Neuron (in vitro differentiated cells): ENCODE results near the gene LARGE1.
A peak's percentile ranks its signal among the peaks of the same experiment; 100 is the strongest.

Experiments
- H2AFZ ChIP-seq: one replicate; pipeline ENCODE4 v1.6.1; 2013; ENCODE audit warnings: low read depth, mild to moderate bottlenecking, inconsistent platforms, low read length, moderate library complexity
- H3K27me3 ChIP-seq: one replicate; pipeline ENCODE4 v1.6.1; 2013; ENCODE audit warnings: low read length; ENCODE audit not compliant: insufficient read depth
- H3K36me3 ChIP-seq: one replicate; pipeline ENCODE4 v1.6.1; 2013; ENCODE audit warnings: low read length; ENCODE audit not compliant: insufficient read depth
- H3K4me1 ChIP-seq: one replicate; pipeline ENCODE4 v1.6.1; 2013; ENCODE audit warnings: low read length; ENCODE audit not compliant: insufficient read depth
- H3K4me3 ChIP-seq: 2 replicates; pipeline ENCODE4 v1.5.1; 2013; ENCODE audit warnings: mild to moderate bottlenecking, low read length, moderate library complexity
- H3K9me3 ChIP-seq: one replicate; pipeline ENCODE4 v1.6.1; 2013; ENCODE audit warnings: low read length

Gene LARGE1

GRCh38 chr22:33922349-33922681 lies 2.0 kb upstream of the LARGE1 start:
- Histone ChIP-seq H2AFZ (no peak overlapping the region), H3K36me3 (no peaks in the 10 kb centered on the region), H3K9me3 (no peaks in the 10 kb centered on the region), H3K27me3 (no peaks in the 10 kb centered on the region), H3K4me3 (peak overlapping the region; percentile 74), H3K4me1 (peaks cover 34% of the 10 kb centered on the region)

- Histone ChIP-seq H3K9me3 (no peaks in the 10 kb centered on the region), H3K36me3 (no peaks in the 10 kb centered on the region), H3K4me1 (peaks cover 39% of the 10 kb centered on the region), H2AFZ (peak overlapping the region; percentile 94), H3K4me3 (peak overlapping the region; percentile 74), H3K27me3 (no peaks in the 10 kb centered on the region)
Measured at GRCh38 chr22:33921525-33922348, 1.5 kb upstream of the LARGE1 start.

- Histone ChIP-seq H3K27me3 (no peaks in the 10 kb centered on the region), H3K9me3 (no peaks in the 10 kb centered on the region)
Measured at GRCh38 chr22:33920927-33921524, 750 bp upstream of the LARGE1 start.

GRCh38 chr22:33919391-33920196 lies 682 bp downstream of the LARGE1 start:
- Histone ChIP-seq H3K9me3 (no peaks in the 10 kb centered on the region), H3K4me1 (peaks cover 46% of the 10 kb centered on the region), H2AFZ (no peak overlapping the region), H3K27me3 (no peaks in the 10 kb centered on the region), H3K36me3 (peaks cover 6% of the 10 kb centered on the region), H3K4me3 (peak overlapping the region; percentile 98)

More at GRCh38 chr22:33920927-33921524, 750 bp upstream of the LARGE1 start:
- Histone ChIP-seq H3K4me3 (peak overlapping the region; percentile 74), H3K36me3 (peaks cover 6% of the 10 kb centered on the region), H2AFZ (peak overlapping the region; percentile 94), H3K4me1 (peaks cover 43% of the 10 kb centered on the region)

- Histone ChIP-seq H3K4me3 (peak overlapping the region; percentile 98), H2AFZ (no peak overlapping the region), H3K36me3 (peaks cover 6% of the 10 kb centered on the region), H3K9me3 (no peaks in the 10 kb centered on the region), H3K27me3 (no peaks in the 10 kb centered on the region), H3K4me1 (peaks cover 46% of the 10 kb centered on the region)
Measured at GRCh38 chr22:33918676-33919365, 1.5 kb downstream of the LARGE1 start.

- no peaks in the 10 kb centered on the region for H3K27me3 ChIP-seq
- H3K4me3 ChIP-seq: peak overlapping the region; percentile 98
- H3K4me1 ChIP-seq: peaks cover 37% of the 10 kb centered on the region
- peaks cover 6% of the 10 kb centered on the region for H3K36me3 ChIP-seq
- H3K9me3 ChIP-seq: no peaks in the 10 kb centered on the region
- no peak overlapping the region for H2AFZ ChIP-seq
Measured at GRCh38 chr22:33917744-33918406, 2.4 kb downstream of the LARGE1 start.

- peaks cover 20% of the 10 kb centered on the region for H3K36me3 ChIP-seq
- H2AFZ ChIP-seq: no peak overlapping the region
- H3K9me3 ChIP-seq: peaks cover 13% of the 10 kb centered on the region
- H3K4me1 ChIP-seq: peaks cover 32% of the 10 kb centered on the region
- H3K27me3 ChIP-seq: no peaks in the 10 kb centered on the region
- no peak overlapping the region for H3K4me3 ChIP-seq
Measured at GRCh38 chr22:33914699-33915098, 5.6 kb downstream of the LARGE1 start.

GRCh38 chr22:33914131-33914530 lies 6.1 kb downstream of the LARGE1 start:
- Histone ChIP-seq H3K27me3 (no peaks in the 10 kb centered on the region), H2AFZ (no peak overlapping the region), H3K36me3 (peaks cover 21% of the 10 kb centered on the region), H3K9me3 (peaks cover 13% of the 10 kb centered on the region), H3K4me3 (no peak overlapping the region), H3K4me1 (peaks cover 28% of the 10 kb centered on the region)

GRCh38 chr22:33913188-33913587 lies 7.1 kb downstream of the LARGE1 start:
- peaks cover 27% of the 10 kb centered on the region for H3K36me3 ChIP-seq
- peaks cover 14% of the 10 kb centered on the region for H3K9me3 ChIP-seq
- H3K27me3 ChIP-seq: no peaks in the 10 kb centered on the region
- H3K4me3 ChIP-seq: no peak overlapping the region
- no peak overlapping the region for H2AFZ ChIP-seq
- peaks cover 19% of the 10 kb centered on the region for H3K4me1 ChIP-seq

GRCh38 chr22:33909911-33910310 lies 10.4 kb downstream of the LARGE1 start:
- Histone ChIP-seq H3K27me3 (no peaks in the 10 kb centered on the region), H3K36me3 (peaks cover 26% of the 10 kb centered on the region), H3K9me3 (peaks cover 19% of the 10 kb centered on the region), H3K4me3 (no peak overlapping the region), H3K4me1 (no peaks in the 10 kb centered on the region), H2AFZ (no peak overlapping the region)

- no peaks in the 10 kb centered on the region for H3K27me3 ChIP-seq
- H3K36me3 ChIP-seq: peaks cover 26% of the 10 kb centered on the region
- H3K4me3 ChIP-seq: no peak overlapping the region
- H3K9me3 ChIP-seq: peaks cover 19% of the 10 kb centered on the region
- no peak overlapping the region for H2AFZ ChIP-seq
- no peaks in the 10 kb centered on the region for H3K4me1 ChIP-seq
Measured at GRCh38 chr22:33909075-33909458, 11.2 kb downstream of the LARGE1 start.
